B cell (primary cell): ENCODE data around the gene WWTR1. TPM values are rescaled to one million over a fixed set of nuclear protein-coding genes. Genes with fewer than 3 reads are reported as not detected.

Experiments used
- ATAC-seq: fragments of 200-7000 bp; cut with Tn5 transposase; one replicate; pipeline ENCODE4 v1.10.0; 2021; ENCODE audit warnings: low read depth, mild to moderate bottlenecking, moderate number of reproducible peaks, moderate library complexity
- CTCF ChIA-PET: fragments of 350-600 bp; sonication (Branson Sonifier 250); formaldehyde crosslinking; loops from one replicate; lab custom pipeline; 2021; ENCODE audit warnings: antibody characterized with exemption, inconsistent platforms; lab: Charles Lee
- POLR2A ChIA-PET: fragments of 350-600 bp; sonication (Branson Sonifier 250); formaldehyde crosslinking; loops from one replicate; lab custom pipeline; 2021; ENCODE audit warnings: antibody characterized with exemption; lab: Charles Lee
- DNase-seq: peaks from one replicate; pipeline ENCODE4 v3.0.0; 2013
- H2AFZ ChIP-seq: 2 replicates; pipeline ENCODE4 v1.6.1; 2012; ENCODE audit warnings: mild to moderate bottlenecking, low read depth, low read length; ENCODE audit not compliant: insufficient read depth, poor library complexity, severe bottlenecking
- H3K27ac ChIP-seq, 2 donors: 1 replicate in 1 of 2; 2 replicates in 1 of 2; pipeline ENCODE4 v1.5.1; 2012 to 2013; ENCODE audit warnings: low read length in 2 of 2, mild to moderate bottlenecking in 2 of 2, moderate library complexity in 1 of 2
- H3K27me3 ChIP-seq, 4 experiments: fragments of 200-600 bp in 1 of 4; sonication (generic) in 1 of 4; replicated peaks in 1 of 4; 1 replicate in 2 of 4; 2 replicates in 2 of 4; pipeline versions ENCODE4 v1.6.1 to v1.7.0; 2013 to 2016; ENCODE audit warnings: low read length in 3 of 4, mild to moderate bottlenecking in 2 of 4, mixed read lengths in 1 of 4, moderate library complexity in 1 of 4; ENCODE audit not compliant: insufficient read depth in 4 of 4, control insufficient read depth in 3 of 4; ENCODE audit errors: control extremely low read depth in 1 of 4
- H3K36me3 ChIP-seq, 2 experiments: replicated peaks in 1 of 2; 1 replicate in 1 of 2; 2 replicates in 1 of 2; pipeline versions ENCODE4 v1.6.1 to v1.7.1; 2013; ENCODE audit warnings: low read length in 1 of 2; ENCODE audit not compliant: insufficient read depth in 2 of 2, control insufficient read depth in 1 of 2; ENCODE audit errors: control extremely low read depth in 1 of 2, extremely low read depth in 1 of 2
- H3K4me1 ChIP-seq, 2 donors: fragments of 200-600 bp in 1 of 2; sonication (generic) in 1 of 2; 1 replicate in 1 of 2; 2 replicates in 1 of 2; pipeline versions ENCODE4 v1.5.1 to v1.6.1; 2013 to 2017; ENCODE audit warnings: low read length in 2 of 2; ENCODE audit not compliant: control insufficient read depth in 2 of 2, insufficient read depth in 2 of 2
- H3K4me2 ChIP-seq: replicated peaks from 2 replicates; pipeline ENCODE3; 2012; ENCODE audit warnings: mild to moderate bottlenecking, low read depth, low read length; ENCODE audit not compliant: poor library complexity, severe bottlenecking
- H3K4me3 ChIP-seq, 5 experiments: fragments of 200-600 bp in 1 of 5; sonication (generic) in 1 of 5; 1 replicate in 3 of 5; 2 replicates in 2 of 5; pipeline versions ENCODE4 v1.5.1 to v1.7.0; 2011 to 2016; ENCODE audit warnings: low read length in 4 of 5, mild to moderate bottlenecking in 4 of 5, low read depth in 2 of 5, control low read depth in 1 of 5, moderate library complexity in 1 of 5; ENCODE audit not compliant: insufficient read depth in 1 of 5; ENCODE audit errors: control extremely low read depth in 1 of 5, extremely low read depth in 1 of 5
- H3K79me2 ChIP-seq: fragments of 200-600 bp; sonication (generic); one replicate; pipeline ENCODE4 v1.6.0; 2016; ENCODE audit warnings: low read length; ENCODE audit not compliant: control insufficient read depth, insufficient read depth
- H3K9ac ChIP-seq: fragments of 200-600 bp; sonication (generic); 2 replicates; pipeline ENCODE4 v1.6.1; 2017; ENCODE audit warnings: mild to moderate bottlenecking, low read length, moderate library complexity
- H3K9me3 ChIP-seq, 3 donors: one replicate each; pipeline versions ENCODE4 v1.6.1 to v1.7.1; 2013; ENCODE audit warnings: low read length in 2 of 3; ENCODE audit not compliant: control insufficient read depth in 2 of 3, insufficient read depth in 1 of 3; ENCODE audit errors: control extremely low read depth in 1 of 3
- H4K20me1 ChIP-seq: 2 replicates; pipeline ENCODE4 v1.6.0; 2012; ENCODE audit warnings: mild to moderate bottlenecking, low read length; ENCODE audit not compliant: insufficient read depth, control insufficient read depth, poor library complexity, severe bottlenecking
- H3K27ac Mint-ChIP-seq: one replicate; pipeline ENCODE4 v1.8.0; 2021; ENCODE audit warnings: mixed read lengths
- H3K27me3 Mint-ChIP-seq: one replicate; pipeline ENCODE4 v1.8.0; 2021; ENCODE audit warnings: mixed read lengths
- H3K4me1 Mint-ChIP-seq: one replicate; pipeline ENCODE4 v1.8.0; 2021; ENCODE audit warnings: mixed read lengths
- H3K4me3 Mint-ChIP-seq: one replicate; pipeline ENCODE4 v1.8.0; 2021; ENCODE audit warnings: mixed read lengths
- H3K9me3 Mint-ChIP-seq: one replicate; pipeline ENCODE4 v1.8.0; 2022; ENCODE audit warnings: mixed read lengths; ENCODE audit not compliant: insufficient read depth
- CTCF ChIP-seq: fragments of 200-600 bp; IDR thresholded peaks from one replicate; pipeline ENCODE4 v1.8.0; 2022; ENCODE audit warnings: antibody characterized with exemption, mild to moderate bottlenecking
- EZH2 ChIP-seq: IDR thresholded peaks from 2 replicates; pipeline ENCODE4 v1.6.1; 2012; ENCODE audit warnings: borderline replicate concordance, low read depth, mild to moderate bottlenecking, moderate library complexity, low read length; ENCODE audit not compliant: insufficient read depth, poor library complexity, severe bottlenecking
- WGBS: methylation state at CpG from one replicate; pipeline ENCODE4 v1.1.5; 2013; ENCODE audit warnings: missing lambda C conversion rate; ENCODE audit not compliant: insufficient coverage; 5-methylcytosine and 5-hydroxymethylcytosine counted together
- intact Hi-C: fragments of 100-400 bp; cut with micrococcal nuclease; formaldehyde crosslinking; loops from one replicate; pipeline ENCODE4 v1.10.0; 2022
- polyA plus RNA-seq: library from polyadenylated mRNA; depleted of rRNA; stranded (reverse); fragments of >200 nt; gene quantifications from 2 replicates; pipeline ENCODE4 v1.2.3, GENCODE V29; 2012
- total RNA-seq, 2 donors: library from RNA; stranded (reverse); fragments of 120-200 nt in 1 of 2; gene quantifications; 1 replicate in 1 of 2; 2 replicates in 1 of 2; pipeline versions ENCODE4 v1.2.3 to v1.2.4, GENCODE V29; 2013 to 2022

Gene WWTR1
- total and polyA plus RNA-seq, 2 donors (not counting 1 experiment from before 2014, with no cell fraction given), result 0.79 to 2.3 TPM

DNA sequence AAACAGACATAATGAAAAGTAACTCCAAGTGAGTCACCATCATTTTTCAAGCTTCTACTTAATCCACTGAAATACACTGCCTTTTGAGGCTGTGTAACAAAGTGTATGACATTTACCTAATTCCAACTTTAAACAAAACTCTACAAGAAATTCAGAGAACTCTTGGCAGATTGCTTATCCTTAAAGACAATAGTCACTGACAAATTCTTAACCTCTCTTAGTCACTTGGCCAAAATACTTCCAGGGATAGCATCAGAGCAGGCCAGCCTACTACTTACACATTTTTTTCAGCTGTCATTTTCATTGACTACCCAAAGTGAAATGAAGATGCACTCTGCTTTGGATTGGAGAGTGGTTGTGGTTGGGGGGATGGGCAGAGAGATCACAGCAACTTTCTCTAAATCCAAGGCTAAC, 3.6 kb downstream of the WWTR1 start:
- no peak overlapping the region for H3K9ac ChIP-seq
- H3K4me2 ChIP-seq, result no peak overlapping the region
- H3K9me3 Mint-ChIP-seq, result no peaks in the 10 kb centered on the region

GRCh38 chr3:149653564-149653963, 4.3 kb downstream of the WWTR1 start:
- H3K27ac Mint-ChIP-seq, result no peak overlapping the region
- H3K9ac ChIP-seq, result no peak overlapping the region
- TF ChIP-seq CTCF, result no peak
- TF ChIP-seq EZH2, result no peak
- H3K27me3 Mint-ChIP-seq, result peaks cover 41% of the 10 kb centered on the region
- CTCF ChIA-PET, result no interaction called here
- H3K4me1 ChIP-seq, result peaks cover 15 to 18% of the 10 kb centered on the region in 2 donors
- no peaks in the 10 kb centered on the region for H3K36me3 ChIP-seq
- no peaks in the 10 kb centered on the region for H3K9me3 Mint-ChIP-seq
- DNase-seq (no peak), ATAC-seq (no peak)
- peaks cover 0 to 3% (median 0%) of the 10 kb centered on the region in 3 donors for H3K9me3 ChIP-seq
- intact Hi-C loops, result no loop called here
- no peak overlapping the region for H2AFZ ChIP-seq
- peaks cover 0 to 23% (median 12%) of the 10 kb centered on the region in 4 experiments for H3K27me3 ChIP-seq
- peaks cover 12% of the 10 kb centered on the region for H3K4me1 Mint-ChIP-seq
- H3K4me3 Mint-ChIP-seq, result no peak overlapping the region
- POLR2A ChIA-PET, result no interaction called here
- H3K79me2 ChIP-seq, result no peaks in the 10 kb centered on the region
- WGBS, result 80% methylated on average over 1 of the region's 2 CpGs
- H3K27ac ChIP-seq, result no peak overlapping the region
- H3K4me3 ChIP-seq, result no peak overlapping the region
- H4K20me1 ChIP-seq, result no peaks in the 10 kb centered on the region
- no peak overlapping the region for H3K4me2 ChIP-seq

More for the DNA sequence above, 3.6 kb downstream of the WWTR1 start:
- H2AFZ ChIP-seq, result no peak overlapping the region
- no peaks in the 10 kb centered on the region for H3K36me3 ChIP-seq
- CTCF ChIA-PET, result no interaction called here
- H3K27me3 ChIP-seq, result peaks cover 0 to 29% (median 13%) of the 10 kb centered on the region in 4 experiments
- Mint-ChIP-seq H3K27me3 (peaks cover 45% of the 10 kb centered on the region), H3K4me1 (peaks cover 14% of the 10 kb centered on the region), H3K4me3 (no peak overlapping the region), H3K27ac (no peak overlapping the region)
- intact Hi-C loops, result no loop called here
- POLR2A ChIA-PET, result interaction anchor here (0.6 kb wide), 1 partner anchor 13 kb away, joined by 3 read pairs; no protein-coding TSS in a partner anchor
- TF ChIP-seq CTCF (no peak), EZH2 (no peak)
- peaks cover 0 to 3% (median 0%) of the 10 kb centered on the region in 3 donors for H3K9me3 ChIP-seq
- no peaks in the 10 kb centered on the region for H3K79me2 ChIP-seq
- no peak for DNase-seq
- H3K4me3 ChIP-seq, result no peak overlapping the region
- no peak for ATAC-seq
- H4K20me1 ChIP-seq, result no peaks in the 10 kb centered on the region
- no peak overlapping the region for H3K27ac ChIP-seq
- H3K4me1 ChIP-seq, result peaks cover 21 to 22% of the 10 kb centered on the region in 2 donors
